ENCODE measurements around the gene CBFA2T3.

CBFA2T3 gene

GRCh38 chr16:88928405-88929090 is 48.5 kb downstream of the CBFA2T3 start:
- Histone ChIP-seq H3K4me1 (ENCODE audit: insufficient read depth, low read length) (peaks cover 23% of the 10 kb centered on the region; the same call in 1 of the 2 replicates), H3K36me3 (ENCODE audit: insufficient read depth, low read length) (no peaks in the 10 kb centered on the region), H3K9me3 (ENCODE audit: control insufficient read depth, insufficient read depth, low read length) (no peaks in the 10 kb centered on the region), H3K9ac (ENCODE audit: low read depth, low read length) (no peak overlapping the region)

- Histone ChIP-seq H3K9me3 (ENCODE audit: control insufficient read depth, insufficient read depth, low read length) (no peaks in the 10 kb centered on the region), H3K4me1 (ENCODE audit: insufficient read depth, low read length) (peaks cover 28% of the 10 kb centered on the region; the same call in 1 of the 2 replicates), H3K36me3 (ENCODE audit: insufficient read depth, low read length) (no peaks in the 10 kb centered on the region), H3K9ac (ENCODE audit: low read depth, low read length) (no peak overlapping the region)
Measured at GRCh38 chr16:88927661-88928060, 49.3 kb downstream of the CBFA2T3 start.

- Histone ChIP-seq H3K9me3 (ENCODE audit: control insufficient read depth, insufficient read depth, low read length) (no peaks in the 10 kb centered on the region), H3K9ac (ENCODE audit: low read depth, low read length) (no peak overlapping the region), H3K36me3 (ENCODE audit: insufficient read depth, low read length) (no peaks in the 10 kb centered on the region), H3K4me1 (ENCODE audit: insufficient read depth, low read length) (peaks cover 28% of the 10 kb centered on the region; the same call in 1 of the 2 replicates)
Measured at GRCh38 chr16:88927010-88927409, 50.0 kb downstream of the CBFA2T3 start.

GRCh38 chr16:88926374-88926990 is 50.5 kb downstream of the CBFA2T3 start:
- H3K36me3 ChIP-seq (ENCODE audit: insufficient read depth, low read length): no peaks in the 10 kb centered on the region
- peaks cover 28% of the 10 kb centered on the region; the same call in 1 of the 2 replicates for H3K4me1 ChIP-seq (ENCODE audit: insufficient read depth, low read length)

GRCh38 chr16:88925540-88925887 is 51.5 kb downstream of the CBFA2T3 start:
- Histone ChIP-seq H3K9me3 (ENCODE audit: control insufficient read depth, insufficient read depth, low read length) (no peaks in the 10 kb centered on the region), H3K9ac (ENCODE audit: low read depth, low read length) (no peak overlapping the region), H3K4me1 (ENCODE audit: insufficient read depth, low read length) (peaks cover 28% of the 10 kb centered on the region; the same call in 1 of the 2 replicates), H3K36me3 (ENCODE audit: insufficient read depth, low read length) (no peaks in the 10 kb centered on the region)

More at GRCh38 chr16:88926374-88926990, 50.5 kb downstream of the CBFA2T3 start:
- Histone ChIP-seq H3K9me3 (ENCODE audit: control insufficient read depth, insufficient read depth, low read length) (no peaks in the 10 kb centered on the region), H3K9ac (ENCODE audit: low read depth, low read length) (no peak overlapping the region)

GRCh38 chr16:88924834-88925539 is 52.0 kb downstream of the CBFA2T3 start:
- no peaks in the 10 kb centered on the region; the same call in 1 of the 2 replicates for H3K9me3 ChIP-seq (ENCODE audit: control insufficient read depth, insufficient read depth, low read length)
- H3K4me1 ChIP-seq (ENCODE audit: insufficient read depth, low read length): peaks cover 28% of the 10 kb centered on the region; the same call in 1 of the 2 replicates
- no peak overlapping the region for H3K9ac ChIP-seq (ENCODE audit: low read depth, low read length)
- H3K36me3 ChIP-seq (ENCODE audit: insufficient read depth, low read length): no peaks in the 10 kb centered on the region

- Histone ChIP-seq H3K36me3 (ENCODE audit: insufficient read depth, low read length) (no peaks in the 10 kb centered on the region), H3K9ac (ENCODE audit: low read depth, low read length) (no peak overlapping the region), H3K4me1 (ENCODE audit: insufficient read depth, low read length) (peaks cover 28% of the 10 kb centered on the region; the same call in 1 of the 2 replicates)
Measured at GRCh38 chr16:88923926-88924833, 52.8 kb downstream of the CBFA2T3 start.

GRCh38 chr16:88923450-88923849 is 53.6 kb downstream of the CBFA2T3 start:
- Histone ChIP-seq H3K9ac (ENCODE audit: low read depth, low read length) (no peak overlapping the region), H3K36me3 (ENCODE audit: insufficient read depth, low read length) (no peaks in the 10 kb centered on the region), H3K4me1 (ENCODE audit: insufficient read depth, low read length) (peaks cover 28% of the 10 kb centered on the region; the same call in 1 of the 2 replicates)

More at GRCh38 chr16:88923926-88924833, 52.8 kb downstream of the CBFA2T3 start:
- no peaks in the 10 kb centered on the region; the same call in 1 of the 2 replicates for H3K9me3 ChIP-seq (ENCODE audit: control insufficient read depth, insufficient read depth, low read length)

GRCh38 chr16:88922826-88923410 is 54.1 kb downstream of the CBFA2T3 start:
- no peak overlapping the region for H3K9ac ChIP-seq (ENCODE audit: low read depth, low read length)
- H3K9me3 ChIP-seq (ENCODE audit: control insufficient read depth, insufficient read depth, low read length): no peaks in the 10 kb centered on the region; the same call in 1 of the 2 replicates
- no peaks in the 10 kb centered on the region for H3K36me3 ChIP-seq (ENCODE audit: insufficient read depth, low read length)
- peaks cover 28% of the 10 kb centered on the region; the same call in 1 of the 2 replicates for H3K4me1 ChIP-seq (ENCODE audit: insufficient read depth, low read length)

More at GRCh38 chr16:88923450-88923849, 53.6 kb downstream of the CBFA2T3 start:
- no peaks in the 10 kb centered on the region; the same call in 1 of the 2 replicates for H3K9me3 ChIP-seq (ENCODE audit: control insufficient read depth, insufficient read depth, low read length)

- peaks cover 28% of the 10 kb centered on the region; the same call in 1 of the 2 replicates for H3K4me1 ChIP-seq (ENCODE audit: insufficient read depth, low read length)
- H3K36me3 ChIP-seq (ENCODE audit: insufficient read depth, low read length): no peaks in the 10 kb centered on the region
- H3K9ac ChIP-seq (ENCODE audit: low read depth, low read length): no peak overlapping the region
- H3K9me3 ChIP-seq (ENCODE audit: control insufficient read depth, insufficient read depth, low read length): no peaks in the 10 kb centered on the region; the same call in 1 of the 2 replicates
Measured at GRCh38 chr16:88922114-88922825, 54.7 kb downstream of the CBFA2T3 start.

GRCh38 chr16:88921591-88921990 is 55.4 kb downstream of the CBFA2T3 start:
- H3K36me3 ChIP-seq (ENCODE audit: insufficient read depth, low read length): no peaks in the 10 kb centered on the region
- no peaks in the 10 kb centered on the region; the same call in 1 of the 2 replicates for H3K9me3 ChIP-seq (ENCODE audit: control insufficient read depth, insufficient read depth, low read length)
- no peak overlapping the region for H3K9ac ChIP-seq (ENCODE audit: low read depth, low read length)
- peaks cover 23% of the 10 kb centered on the region; the same call in 1 of the 2 replicates for H3K4me1 ChIP-seq (ENCODE audit: insufficient read depth, low read length)

- H3K9ac ChIP-seq (ENCODE audit: low read depth, low read length): no peak overlapping the region
- H3K36me3 ChIP-seq (ENCODE audit: insufficient read depth, low read length): no peaks in the 10 kb centered on the region
- peaks cover 17% of the 10 kb centered on the region; the same call in 1 of the 2 replicates for H3K4me1 ChIP-seq (ENCODE audit: insufficient read depth, low read length)
- no peaks in the 10 kb centered on the region; the same call in 1 of the 2 replicates for H3K9me3 ChIP-seq (ENCODE audit: control insufficient read depth, insufficient read depth, low read length)
Measured at GRCh38 chr16:88920618-88921590, 56.1 kb downstream of the CBFA2T3 start.
